ENCODE measurements around the gene INPP5F.

Gene INPP5F

GRCh38 chr10:119755446-119755845, 29.6 kb downstream of the INPP5F start:
- TF ChIP-seq CTCF (IDR thresholded peaks at IDR 0.05; ENCODE audit: low read length, missing control alignments) = no peak
- DNase-seq (ENCODE audit: low read depth) = no peak
- no peak overlapping the region for H3K4me3 ChIP-seq (replicated peaks; ENCODE audit: low read depth, low read length)

GRCh38 chr10:119758448-119759195, 32.8 kb downstream of the INPP5F start:
- no peak overlapping the region for H3K4me3 ChIP-seq (replicated peaks; ENCODE audit: low read depth, low read length)
- no peak for DNase-seq (ENCODE audit: low read depth)
- TF ChIP-seq CTCF (IDR thresholded peaks at IDR 0.05; ENCODE audit: low read length, missing control alignments) = no peak

- no peak for TF ChIP-seq CTCF (IDR thresholded peaks at IDR 0.05; ENCODE audit: low read length, missing control alignments)
- H3K4me3 ChIP-seq (replicated peaks; ENCODE audit: low read depth, low read length) = no peak overlapping the region
- no peak for DNase-seq (ENCODE audit: low read depth)
Measured at GRCh38 chr10:119759832-119760231, 34.0 kb downstream of the INPP5F start.

- no peak for TF ChIP-seq CTCF (IDR thresholded peaks at IDR 0.05; ENCODE audit: low read length, missing control alignments)
- DNase-seq (ENCODE audit: low read depth) = peak; percentile 84
- no peak overlapping the region for H3K4me3 ChIP-seq (replicated peaks; ENCODE audit: low read depth, low read length)
Measured at GRCh38 chr10:119761106-119761505, 35.3 kb downstream of the INPP5F start.

GRCh38 chr10:119762035-119762434, 36.2 kb downstream of the INPP5F start:
- DNase-seq (ENCODE audit: low read depth) = no peak
- TF ChIP-seq CTCF (IDR thresholded peaks at IDR 0.05; ENCODE audit: low read length, missing control alignments) = no peak
- no peak overlapping the region for H3K4me3 ChIP-seq (replicated peaks; ENCODE audit: low read depth, low read length)

- no peak overlapping the region for H3K4me3 ChIP-seq (replicated peaks; ENCODE audit: low read depth, low read length)
- TF ChIP-seq CTCF (IDR thresholded peaks at IDR 0.05; ENCODE audit: low read length, missing control alignments) = no peak
- DNase-seq (ENCODE audit: low read depth) = no peak
Measured at GRCh38 chr10:119762805-119763798, 37.3 kb downstream of the INPP5F start.

All from fibroblast of pulmonary artery (primary cell).